Body of pancreas (tissue), 4 donors: ENCODE data around the gene ABCC1.

Experiments used
- CTCF ChIP-seq, 7 experiments: fragments of 450-650 bp in 4 of 7; fragments of 200-600 bp in 3 of 7; sonication (generic) in 3 of 7; IDR thresholded peaks; one replicate each; pipeline ENCODE4 v1.5.1; 2016 to 2019; ENCODE audit warnings: antibody characterized with exemption in 7 of 7
- POLR2A ChIP-seq, 3 donors: fragments of 450-650 bp; IDR thresholded peaks; one replicate each; pipeline ENCODE4 v1.6.1; 2016; ENCODE audit warnings: antibody characterized with exemption in 3 of 3, mild to moderate bottlenecking in 2 of 3

- TF ChIP-seq CTCF (IDR thresholded peaks at IDR 0.05) (no peak), POLR2A (IDR thresholded peaks at IDR 0.05) (no peak)
These were observed 30.9 kb downstream of the ABCC1 start for GRCh38 chr16:15980329-15980728.
